Measurements from ENCODE around the gene CDK5R2.

The CDK5R2 gene

DNA sequence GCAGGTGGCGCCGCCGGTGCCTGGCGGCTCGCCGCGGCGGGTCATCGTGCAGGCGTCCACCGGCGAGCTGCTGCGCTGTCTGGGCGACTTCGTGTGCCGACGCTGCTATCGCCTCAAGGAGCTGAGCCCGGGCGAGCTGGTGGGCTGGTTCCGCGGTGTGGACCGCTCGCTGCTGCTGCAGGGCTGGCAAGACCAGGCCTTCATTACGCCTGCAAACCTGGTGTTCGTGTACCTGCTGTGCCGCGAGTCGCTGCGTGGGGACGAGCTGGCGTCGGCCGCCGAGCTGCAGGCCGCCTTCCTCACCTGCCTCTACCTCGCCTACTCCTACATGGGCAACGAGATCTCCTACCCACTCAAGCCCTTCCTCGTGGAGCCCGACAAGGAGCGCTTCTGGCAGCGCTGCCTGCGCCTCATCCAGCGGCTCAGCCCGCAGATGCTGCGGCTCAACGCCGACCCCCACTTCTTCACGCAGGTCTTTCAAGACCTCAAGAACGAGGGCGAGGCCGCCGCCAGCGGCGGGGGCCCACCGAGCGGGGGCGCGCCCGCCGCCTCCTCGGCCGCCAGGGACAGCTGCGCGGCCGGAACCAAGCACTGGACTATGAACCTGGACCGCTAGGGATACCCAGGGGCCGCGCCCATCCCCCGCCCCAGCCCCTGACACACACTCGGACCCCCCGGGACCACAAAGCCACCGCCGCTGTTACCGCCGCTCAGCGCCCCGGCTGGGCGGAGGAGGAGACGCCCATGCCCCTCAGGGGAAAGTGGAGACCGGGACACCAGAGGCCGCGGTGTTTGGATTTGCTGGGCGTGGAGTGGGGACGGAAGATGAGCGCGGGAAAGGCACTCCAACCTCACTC, 1.1 kb downstream of the CDK5R2 start:
- ChIA-PET POLR2A (no interaction called here), CTCF (interaction anchor here (1.5 kb wide), 1 partner anchor 20 kb away, joined by 6 read pairs; no protein-coding TSS in a partner anchor)
- no peak overlapping the region for H3K4me3 ChIP-seq (ENCODE audit: low read depth, low read length)
- DNase-seq (ENCODE audit: low read depth, low spot score) = no peak
- TF ChIP-seq, protein P1, sequence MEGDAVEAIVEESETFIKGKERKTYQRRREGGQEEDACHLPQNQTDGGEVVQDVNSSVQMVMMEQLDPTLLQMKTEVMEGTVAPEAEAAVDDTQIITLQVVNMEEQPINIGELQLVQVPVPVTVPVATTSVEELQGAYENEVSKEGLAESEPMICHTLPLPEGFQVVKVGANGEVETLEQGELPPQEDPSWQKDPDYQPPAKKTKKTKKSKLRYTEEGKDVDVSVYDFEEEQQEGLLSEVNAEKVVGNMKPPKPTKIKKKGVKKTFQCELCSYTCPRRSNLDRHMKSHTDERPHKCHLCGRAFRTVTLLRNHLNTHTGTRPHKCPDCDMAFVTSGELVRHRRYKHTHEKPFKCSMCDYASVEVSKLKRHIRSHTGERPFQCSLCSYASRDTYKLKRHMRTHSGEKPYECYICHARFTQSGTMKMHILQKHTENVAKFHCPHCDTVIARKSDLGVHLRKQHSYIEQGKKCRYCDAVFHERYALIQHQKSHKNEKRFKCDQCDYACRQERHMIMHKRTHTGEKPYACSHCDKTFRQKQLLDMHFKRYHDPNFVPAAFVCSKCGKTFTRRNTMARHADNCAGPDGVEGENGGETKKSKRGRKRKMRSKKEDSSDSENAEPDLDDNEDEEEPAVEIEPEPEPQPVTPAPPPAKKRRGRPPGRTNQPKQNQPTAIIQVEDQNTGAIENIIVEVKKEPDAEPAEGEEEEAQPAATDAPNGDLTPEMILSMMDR (IDR thresholded peaks at IDR 0.05; ENCODE audit: insufficient read depth, low read length, missing control alignments) = no peak

DNA sequence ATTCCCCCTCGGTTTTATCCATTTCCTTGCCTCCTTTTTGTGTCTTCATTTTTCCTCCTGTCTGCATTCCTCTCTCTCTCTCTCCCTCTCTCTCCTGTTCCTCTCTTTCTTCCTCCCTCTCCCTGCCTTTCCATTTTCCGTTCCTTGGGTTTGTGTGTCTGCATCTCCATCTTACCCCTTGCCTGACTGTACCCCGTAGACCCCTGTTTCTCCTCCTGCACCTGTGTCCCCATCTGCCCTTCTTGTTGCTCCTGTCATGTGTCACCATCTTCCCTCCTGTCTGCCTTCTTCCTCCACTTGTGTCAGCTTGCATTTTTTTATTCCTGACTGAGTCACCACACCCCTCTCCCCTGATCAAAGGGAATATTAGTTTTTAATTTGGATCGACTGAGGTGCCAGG, 1.8 kb downstream of the CDK5R2 start:
- POLR2A ChIA-PET = no interaction called here
- DNase-seq (ENCODE audit: low read depth, low spot score) = no peak
- H3K4me3 ChIP-seq (ENCODE audit: low read depth, low read length) = no peak overlapping the region
- CTCF ChIA-PET = interaction anchor here (1.5 kb wide), 1 partner anchor 19 kb away, joined by 6 read pairs; no protein-coding TSS in a partner anchor
- TF ChIP-seq, protein P1 (IDR thresholded peaks at IDR 0.05; ENCODE audit: insufficient read depth, low read length, missing control alignments) = no peak

- ChIA-PET POLR2A (no interaction called here), CTCF (interaction anchor here (1.5 to 4.5 kb wide), 2 partner anchors 18 to 33 kb away, joined by 6 to 21 read pairs; no protein-coding TSS in a partner anchor)
- TF ChIP-seq, protein P1 (IDR thresholded peaks at IDR 0.05; ENCODE audit: insufficient read depth, low read length, missing control alignments) = no peak
- no peak overlapping the region for H3K4me3 ChIP-seq (ENCODE audit: low read depth, low read length)
- DNase-seq (ENCODE audit: low read depth, low spot score) = no peak
These were observed 2.4 kb downstream of the CDK5R2 start for GRCh38 chr2:218961651-218962570.

GRCh38 chr2:218962859-218963492, 3.5 kb downstream of the CDK5R2 start:
- ChIA-PET CTCF (interaction anchor here (0.6 to 6.0 kb wide), 3 partner anchors 18 to 87 kb away, joined by 3 to 37 read pairs (median 21); no protein-coding TSS in a partner anchor), POLR2A (no interaction called here)
- no peak for DNase-seq (ENCODE audit: low read depth, low spot score)
- no peak overlapping the region for H3K4me3 ChIP-seq (ENCODE audit: low read depth, low read length)
- TF ChIP-seq, protein P1 (IDR thresholded peaks at IDR 0.05; ENCODE audit: insufficient read depth, low read length, missing control alignments) = no peak

DNA sequence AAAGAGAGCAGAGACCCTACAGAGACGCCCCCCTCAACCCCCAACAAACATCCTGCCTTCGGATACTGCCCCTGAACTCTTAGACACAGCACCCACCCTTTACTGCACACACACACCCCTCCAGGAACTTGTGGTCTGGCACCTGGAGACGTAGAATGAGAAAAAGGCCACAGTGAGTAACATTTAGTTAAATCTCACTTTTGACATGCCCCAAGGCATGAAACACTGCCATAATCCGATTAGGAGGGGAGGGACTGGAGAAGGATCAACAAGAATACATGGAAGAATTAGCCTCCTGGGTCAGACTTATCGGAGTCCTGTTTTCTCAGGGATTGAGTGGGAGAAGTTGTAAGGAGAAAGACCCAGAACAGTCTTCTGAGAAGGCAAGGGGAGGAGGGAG, 4.1 kb downstream of the CDK5R2 start:
- POLR2A ChIA-PET = no interaction called here
- TF ChIP-seq, protein P1 (IDR thresholded peaks at IDR 0.05; ENCODE audit: insufficient read depth, low read length, missing control alignments) = no peak
- no peak overlapping the region for H3K4me3 ChIP-seq (ENCODE audit: low read depth, low read length)
- CTCF ChIA-PET = interaction anchor here (0.6 to 6.0 kb wide), 3 partner anchors 17 to 88 kb away, joined by 3 to 37 read pairs (median 21); no protein-coding TSS in a partner anchor
- no peak for DNase-seq (ENCODE audit: low read depth, low spot score)
